GM19455 (cell line): Measurements from ENCODE around the gene LDLRAP1.
"Not testable (repeated sequence)": the region's sequence is repeated elsewhere in the genome, so short reads cannot be mapped to it uniquely, and the experiment has no call there.

Experiments
- ATAC-seq: cut with Tn5 transposase; IDR thresholded peaks from one replicate; pipeline ENCODE4 v1.9.1; 2021; ENCODE audit not compliant: unreplicated experiment

Gene LDLRAP1

GRCh38 chr1:25572708-25573590 is 29.5 kb downstream of the LDLRAP1 start:
- ATAC-seq, result no peak

- ATAC-seq, result no peak
Measured at GRCh38 chr1:25573591-25573930, 30.2 kb downstream of the LDLRAP1 start.

GRCh38 chr1:25573961-25574360 is 30.6 kb downstream of the LDLRAP1 start:
- no peak for ATAC-seq

- no peak for ATAC-seq
Measured at GRCh38 chr1:25575191-25575590, 31.8 kb downstream of the LDLRAP1 start.

- ATAC-seq, result no peak
Measured at GRCh38 chr1:25576459-25577133, 33.2 kb downstream of the LDLRAP1 start.

- no peak for ATAC-seq
Measured at GRCh38 chr1:25577134-25577920, 33.9 kb downstream of the LDLRAP1 start.

GRCh38 chr1:25579292-25580252 is 36.2 kb downstream of the LDLRAP1 start:
- no peak for ATAC-seq

- no peak for ATAC-seq
Measured at GRCh38 chr1:25580927-25581326, 37.5 kb downstream of the LDLRAP1 start.

- no peak for ATAC-seq
Measured at GRCh38 chr1:25581764-25582163, 38.4 kb downstream of the LDLRAP1 start.

- ATAC-seq, result no peak
Measured at GRCh38 chr1:25583519-25584370, 40.3 kb downstream of the LDLRAP1 start.

GRCh38 chr1:25586181-25586588 is 42.8 kb downstream of the LDLRAP1 start:
- ATAC-seq, result no peak

GRCh38 chr1:25587290-25587689 is 43.9 kb downstream of the LDLRAP1 start:
- ATAC-seq, result no peak

GRCh38 chr1:25588224-25588623 is 44.8 kb downstream of the LDLRAP1 start:
- not testable (repeated sequence) for ATAC-seq

GRCh38 chr1:25588786-25589185 is 45.4 kb downstream of the LDLRAP1 start:
- ATAC-seq, result not testable (repeated sequence)

- no peak for ATAC-seq
Measured at GRCh38 chr1:25590096-25590824, 46.9 kb downstream of the LDLRAP1 start.

GRCh38 chr1:25593861-25594260 is 50.5 kb downstream of the LDLRAP1 start:
- ATAC-seq, result no peak

- ATAC-seq, result no peak
Measured at GRCh38 chr1:25594971-25595370, 51.6 kb downstream of the LDLRAP1 start.

- ATAC-seq, result not testable (repeated sequence)
Measured at GRCh38 chr1:25596641-25597040, 53.2 kb downstream of the LDLRAP1 start.

- ATAC-seq, result no peak
Measured at GRCh38 chr1:25598879-25599278, 55.5 kb downstream of the LDLRAP1 start.
